ENCODE results near the gene ZMIZ2. TPM values are rescaled to one million over a fixed set of nuclear protein-coding genes. Genes with fewer than 3 reads are reported as not detected.

The ZMIZ2 gene
- total and polyA plus RNA-seq, 9 of the 15 experiments (the other 6 are each of a cell fraction or from before 2014, with no cell fraction given) = 0.13 to 40.3 (median 4.9) TPM

- TF ChIP-seq HDAC3 (IDR thresholded peaks at IDR 0.05; ENCODE audit: borderline replicate concordance, partially characterized antibody) = no peak
- TF ChIP-seq CLOCK (CRISPR knock-in tag; IDR thresholded peaks at IDR 0.05; ENCODE audit: borderline replicate concordance) = no peak
- 0 out of 4 replicates have a peak, but pooled peaks of 1 of the 2 experiments have one; percentile 16 for TF ChIP-seq RCOR1 (IDR thresholded peaks at IDR 0.05; ENCODE audit: borderline replicate concordance in 1 of 2, low read depth in 2 of 2, low read length in 2 of 2)
- TF ChIP-seq NFYB (IDR thresholded peaks at IDR 0.05; ENCODE audit: extremely low read depth, insufficient read length) = no peak
- TF ChIP-seq SIN3A (IDR thresholded peaks at IDR 0.05; ENCODE audit: borderline replicate concordance in 2 of 2, control insufficient read depth in 1 of 2, low read depth in 2 of 2, low read length in 2 of 2) = peak; percentile 77 to 85; a peak in 1 of 4 replicates
- TF ChIP-seq GMEB1 (CRISPR knock-in tag; IDR thresholded peaks at IDR 0.05) = peak; percentile 58
- TF ChIP-seq, protein P1, sequence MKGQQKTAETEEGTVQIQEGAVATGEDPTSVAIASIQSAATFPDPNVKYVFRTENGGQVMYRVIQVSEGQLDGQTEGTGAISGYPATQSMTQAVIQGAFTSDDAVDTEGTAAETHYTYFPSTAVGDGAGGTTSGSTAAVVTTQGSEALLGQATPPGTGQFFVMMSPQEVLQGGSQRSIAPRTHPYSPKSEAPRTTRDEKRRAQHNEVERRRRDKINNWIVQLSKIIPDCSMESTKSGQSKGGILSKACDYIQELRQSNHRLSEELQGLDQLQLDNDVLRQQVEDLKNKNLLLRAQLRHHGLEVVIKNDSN (CRISPR knock-in tag; IDR thresholded peaks at IDR 0.05) = peak; percentile 29
- peak in 1 of 2 experiments; percentile 47; a peak in 1 of 4 replicates for TF ChIP-seq ZNF639 (CRISPR knock-in tag; conservative IDR thresholded peaks at IDR 0.05 in 1 of 2, IDR thresholded peaks at IDR 0.05 in 1 of 2)
- no peak for TF ChIP-seq ZNF586 (CRISPR knock-in tag; conservative IDR thresholded peaks at IDR 0.05)
- peak; percentile 64; the same call in 1 of the 2 replicates for TF ChIP-seq MTA3 (IDR thresholded peaks at IDR 0.05; ENCODE audit: borderline replicate concordance)
- peak; percentile 42 for TF ChIP-seq CCNT2 (IDR thresholded peaks at IDR 0.05; ENCODE audit: borderline replicate concordance, extremely low read depth, insufficient read length, low read depth, low read length)
- peak; percentile 39; the same call in 1 of the 2 replicates for TF ChIP-seq ATF1 (CRISPR knock-in tag; IDR thresholded peaks at IDR 0.05)
- TF ChIP-seq ATF1 (tag; IDR thresholded peaks at IDR 0.05) = peak; percentile 77
- TF ChIP-seq POLR2AphosphoS2 (IDR thresholded peaks at IDR 0.05; ENCODE audit: low read length) = peak; percentile 58; the same call in 1 of the 2 replicates
- TF ChIP-seq CREM (IDR thresholded peaks at IDR 0.05; ENCODE audit: low read depth) = peak; percentile 91
- peak; percentile 58; the same call in 1 of the 2 replicates for TF ChIP-seq ZNF431 (CRISPR knock-in tag; IDR thresholded peaks at IDR 0.05)
- TF ChIP-seq POLR2A (conservative IDR thresholded peaks at IDR 0.05) = peak; percentile 67
Measured at GRCh38 chr7:44761207-44762161, 12.8 kb downstream of the ZMIZ2 start (continued).
